HG03196 (cell line): ENCODE measurements around the gene FXN.
A peak's percentile ranks its signal among the peaks of the same experiment; 100 is the strongest.
"Not testable (repeated sequence)": the region's sequence is repeated elsewhere in the genome, so short reads cannot be mapped to it uniquely, and the experiment has no call there.

Experiments
- ATAC-seq: cut with Tn5 transposase; IDR thresholded peaks from one replicate; pipeline ENCODE4 v1.9.1; 2021; ENCODE audit not compliant: unreplicated experiment

FXN gene

DNA sequence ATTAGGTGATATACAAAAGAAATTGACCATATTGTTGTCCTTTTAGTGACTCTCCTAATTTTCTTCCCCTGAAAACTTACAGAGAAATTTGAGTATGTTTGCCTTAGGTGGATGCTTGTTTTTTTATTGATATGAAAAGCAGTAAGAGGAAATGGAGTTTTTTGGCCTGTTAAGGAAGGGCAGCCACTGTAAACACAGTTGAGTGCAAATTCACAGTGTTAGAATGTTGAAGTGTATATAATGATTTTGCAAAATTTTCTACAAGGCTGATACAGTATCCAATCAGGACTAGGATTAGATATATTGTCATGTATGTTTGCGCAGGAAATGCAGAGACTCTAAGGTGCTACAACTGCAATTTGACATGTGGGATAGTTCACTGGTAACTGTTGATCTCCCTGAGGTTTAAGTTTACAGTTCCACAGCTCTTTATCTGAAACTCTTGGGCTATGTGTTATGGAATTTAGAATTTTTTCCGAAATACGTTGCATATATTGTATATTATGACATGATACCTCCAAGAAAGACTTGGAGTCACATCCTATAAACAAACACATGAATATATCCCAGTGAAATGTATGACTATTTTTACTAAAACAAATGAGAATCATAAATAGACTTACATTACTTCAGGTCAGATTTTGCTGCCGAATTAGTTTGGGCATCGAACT lies 62.5 kb downstream of the FXN start:
- ATAC-seq = no peak

DNA sequence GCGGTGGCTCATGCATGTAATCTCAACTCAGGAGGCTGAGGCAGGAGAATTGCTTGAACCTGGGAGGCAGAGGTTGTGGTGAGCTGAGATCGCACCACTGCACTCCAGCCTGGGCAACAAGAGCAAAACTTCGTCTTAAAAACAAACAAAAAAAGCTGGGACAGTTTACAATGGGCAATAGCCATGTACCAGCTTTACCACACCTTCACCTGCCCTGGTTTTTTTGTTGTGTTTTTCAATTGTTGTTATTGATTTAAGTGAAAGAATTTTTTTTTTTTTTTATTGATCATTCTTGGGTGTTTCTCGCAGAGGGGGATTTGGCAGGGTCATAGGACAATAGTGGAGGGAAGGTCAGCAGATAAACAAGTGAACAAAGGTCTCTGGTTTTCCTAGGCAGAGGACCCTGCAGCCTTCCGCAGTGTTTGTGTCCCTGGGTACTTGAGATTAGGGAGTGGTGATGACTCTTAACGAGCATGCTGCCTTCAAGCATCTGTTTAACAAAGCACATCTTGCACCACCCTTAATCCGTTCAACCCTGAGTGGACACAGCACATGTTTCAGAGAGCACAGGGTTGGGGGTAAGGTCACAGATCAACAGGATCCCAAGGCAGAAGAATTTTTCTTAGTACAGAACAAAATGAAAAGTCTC lies 67.9 kb downstream of the FXN start:
- ATAC-seq = not testable (repeated sequence)

DNA sequence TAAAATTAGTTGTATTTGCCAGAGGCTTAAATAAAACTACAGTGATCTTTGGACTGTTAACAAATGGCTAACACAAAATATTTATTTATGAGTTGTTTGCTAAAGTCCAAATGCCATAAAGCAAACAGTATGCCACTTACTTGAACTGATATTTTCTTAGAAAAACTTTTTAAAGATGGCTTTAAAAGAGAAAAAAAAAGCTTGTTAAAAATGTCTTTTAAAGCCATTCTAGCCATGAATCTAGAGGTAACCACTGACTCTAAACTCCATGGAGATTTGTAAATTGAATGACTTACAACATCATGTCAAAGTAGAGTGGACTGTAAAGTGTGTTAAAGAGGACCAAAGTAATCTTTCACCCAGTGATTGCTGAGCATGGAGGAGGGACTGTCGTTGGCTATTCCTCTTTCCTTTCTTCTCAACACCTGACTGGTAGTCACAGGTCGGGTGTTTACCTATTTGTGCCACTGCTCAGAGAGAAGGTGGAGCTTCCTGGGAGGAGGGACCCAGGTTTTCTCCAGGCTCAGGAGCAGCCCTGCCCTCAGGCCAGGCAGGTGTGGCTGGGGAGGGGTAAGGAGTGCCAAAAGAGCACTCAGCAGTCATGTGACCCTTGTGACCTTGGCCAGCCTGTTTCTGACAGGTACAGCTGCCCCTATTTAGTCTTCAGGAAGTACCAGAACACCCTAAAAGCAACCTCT lies 69.4 kb downstream of the FXN start:
- ATAC-seq = no peak

DNA sequence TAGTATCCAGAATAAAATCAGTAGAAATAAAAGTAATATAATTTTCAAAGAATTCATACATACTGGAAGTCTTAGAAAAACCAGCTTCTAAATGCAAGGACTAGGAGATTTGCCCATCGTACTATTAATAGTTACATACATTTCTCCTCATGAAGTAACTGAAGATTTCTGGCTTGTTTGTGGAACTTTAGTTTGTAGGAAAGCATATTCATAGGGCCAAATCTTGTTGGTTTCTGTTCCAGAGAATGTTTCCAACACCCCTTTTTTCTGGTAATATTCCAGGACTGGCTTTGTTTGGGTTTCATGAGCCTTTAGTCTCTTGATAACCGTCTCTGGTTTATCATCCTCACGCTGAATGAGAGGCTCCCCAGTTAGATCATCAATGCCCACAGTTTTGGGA lies 72.2 kb downstream of the FXN start:
- no peak for ATAC-seq

DNA sequence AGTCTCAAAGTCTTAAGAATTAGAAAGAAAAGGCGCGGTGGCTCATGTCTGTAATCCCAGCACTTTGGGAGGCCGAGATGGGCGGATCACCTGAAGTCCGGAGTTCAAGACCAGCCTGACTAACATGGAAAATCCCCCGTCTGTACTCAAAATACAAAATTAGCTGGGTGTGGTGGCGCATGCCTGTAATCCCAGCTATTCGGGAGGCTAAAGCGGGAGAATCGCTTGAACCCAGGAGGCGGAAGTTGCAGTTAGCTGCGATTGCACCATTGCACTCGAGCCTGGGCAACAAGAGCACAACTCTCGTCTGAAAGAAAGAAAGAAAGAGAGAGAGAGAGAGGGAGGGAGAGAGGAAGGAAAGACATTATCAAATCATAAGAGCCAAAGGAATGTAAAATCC lies 73.2 kb downstream of the FXN start:
- not testable (repeated sequence) for ATAC-seq

DNA sequence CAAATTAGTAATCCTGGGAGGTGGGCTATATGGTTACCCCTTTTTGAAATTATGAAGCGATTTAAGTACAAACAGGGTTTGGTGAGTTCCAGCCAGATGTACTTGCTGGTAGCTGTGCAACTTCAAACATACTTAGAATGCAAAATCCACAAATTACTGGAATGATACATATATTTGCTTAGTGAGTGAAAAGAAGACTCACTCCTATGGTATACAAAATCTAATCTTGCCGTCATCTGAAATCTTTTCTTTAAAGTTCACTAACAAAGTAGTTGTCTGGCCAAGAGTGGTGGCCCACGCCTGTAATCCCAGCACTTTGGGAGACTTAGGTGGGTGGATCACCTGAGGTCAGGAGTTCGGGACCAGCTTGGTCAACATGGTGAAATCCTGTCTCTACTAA lies 73.6 kb downstream of the FXN start:
- no peak for ATAC-seq

DNA sequence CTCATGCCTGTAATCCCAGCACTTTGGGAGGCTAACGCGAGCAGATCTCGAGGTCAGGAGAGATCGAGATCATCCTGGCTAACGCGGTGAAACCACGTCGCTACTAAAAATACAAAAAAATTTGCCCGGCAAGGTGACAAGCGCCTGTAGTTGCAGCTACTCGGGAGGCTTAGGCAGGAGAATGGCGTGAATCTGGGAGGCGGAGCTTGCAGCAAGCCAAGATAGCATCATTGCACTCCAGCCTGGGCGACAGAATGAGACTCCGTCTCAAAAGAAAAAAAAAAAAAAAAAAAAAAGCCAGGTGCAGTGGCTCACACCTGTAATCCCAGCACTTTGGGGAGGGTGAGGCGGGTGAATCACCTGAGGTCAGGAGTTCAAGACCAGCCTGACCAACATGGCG lies 77.1 kb downstream of the FXN start:
- not testable (repeated sequence) for ATAC-seq

DNA sequence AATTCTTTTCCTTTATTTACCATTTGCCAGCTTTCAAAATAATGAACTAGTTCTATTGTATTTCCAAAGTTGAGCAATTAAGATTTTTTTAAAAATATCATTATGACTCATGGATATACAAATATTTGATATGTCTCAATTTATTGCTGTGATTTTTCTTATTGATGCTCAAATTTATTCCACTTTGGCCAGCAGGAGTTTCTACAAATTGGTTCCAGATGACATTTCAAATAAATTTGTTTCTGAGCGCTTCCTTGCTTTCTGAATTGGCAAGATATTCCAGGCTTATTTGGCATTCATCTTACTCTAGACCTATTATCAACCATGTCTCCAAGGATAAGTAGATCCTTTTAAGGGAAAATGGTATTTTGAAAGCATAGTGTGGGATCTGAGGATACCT lies 80.1 kb downstream of the FXN start:
- no peak for ATAC-seq

DNA sequence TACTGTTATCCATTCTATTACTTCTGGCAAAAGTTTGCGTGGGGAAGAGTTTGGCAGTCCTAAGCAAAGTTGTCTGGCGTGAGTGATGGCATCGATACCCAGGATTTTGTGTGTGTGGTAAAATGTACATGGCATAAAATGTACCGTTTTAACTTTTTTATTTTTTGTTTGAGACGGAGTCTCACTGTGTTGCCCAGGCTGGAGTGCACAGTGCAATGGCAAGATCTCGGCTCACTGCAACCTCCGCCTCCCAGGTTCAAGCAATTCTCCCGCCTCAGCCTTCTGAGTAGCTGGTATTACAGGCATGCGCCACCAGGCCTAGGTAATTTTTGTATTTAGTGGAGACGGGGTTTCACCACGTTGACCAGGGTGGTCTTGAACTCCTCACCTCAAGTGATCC lies 83.1 kb downstream of the FXN start:
- no peak for ATAC-seq

DNA sequence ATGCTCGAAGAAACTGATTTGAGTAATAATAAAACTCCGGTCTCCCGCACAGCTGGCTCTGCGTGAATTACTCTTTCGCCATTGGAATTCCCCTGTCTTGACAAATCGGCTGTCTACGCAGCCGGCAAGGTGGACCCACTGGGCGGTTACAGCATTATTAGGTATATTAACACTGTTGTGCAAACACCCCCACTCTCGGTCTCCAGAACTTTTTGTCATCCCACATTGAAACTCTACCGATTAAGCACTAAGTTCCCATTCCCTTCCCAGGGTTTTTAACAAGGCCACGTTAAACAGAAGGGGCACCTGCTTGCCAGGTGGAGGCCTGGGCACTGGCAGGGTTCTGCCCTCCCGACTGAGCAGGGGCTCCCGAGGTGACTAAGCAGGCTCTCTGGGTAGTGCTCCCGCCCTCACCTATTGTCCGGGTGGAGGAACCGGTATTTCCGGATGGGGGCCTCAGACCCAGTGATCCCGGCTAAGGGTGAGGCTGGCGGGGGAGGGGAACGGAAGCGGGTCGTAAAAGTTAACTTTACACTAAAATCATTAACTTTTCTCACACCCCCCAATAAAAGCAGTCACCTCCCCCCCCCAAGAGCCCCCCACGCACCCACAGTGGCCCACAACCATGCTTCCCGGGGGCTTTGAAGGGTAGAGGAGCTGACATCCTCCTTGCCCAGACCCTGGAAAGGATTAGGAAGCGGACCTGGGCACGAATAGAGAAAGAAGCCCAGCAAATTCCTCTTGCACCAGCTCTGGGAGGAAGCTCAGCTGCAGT lies 85.0 kb downstream of the FXN start:
- no peak for ATAC-seq

DNA sequence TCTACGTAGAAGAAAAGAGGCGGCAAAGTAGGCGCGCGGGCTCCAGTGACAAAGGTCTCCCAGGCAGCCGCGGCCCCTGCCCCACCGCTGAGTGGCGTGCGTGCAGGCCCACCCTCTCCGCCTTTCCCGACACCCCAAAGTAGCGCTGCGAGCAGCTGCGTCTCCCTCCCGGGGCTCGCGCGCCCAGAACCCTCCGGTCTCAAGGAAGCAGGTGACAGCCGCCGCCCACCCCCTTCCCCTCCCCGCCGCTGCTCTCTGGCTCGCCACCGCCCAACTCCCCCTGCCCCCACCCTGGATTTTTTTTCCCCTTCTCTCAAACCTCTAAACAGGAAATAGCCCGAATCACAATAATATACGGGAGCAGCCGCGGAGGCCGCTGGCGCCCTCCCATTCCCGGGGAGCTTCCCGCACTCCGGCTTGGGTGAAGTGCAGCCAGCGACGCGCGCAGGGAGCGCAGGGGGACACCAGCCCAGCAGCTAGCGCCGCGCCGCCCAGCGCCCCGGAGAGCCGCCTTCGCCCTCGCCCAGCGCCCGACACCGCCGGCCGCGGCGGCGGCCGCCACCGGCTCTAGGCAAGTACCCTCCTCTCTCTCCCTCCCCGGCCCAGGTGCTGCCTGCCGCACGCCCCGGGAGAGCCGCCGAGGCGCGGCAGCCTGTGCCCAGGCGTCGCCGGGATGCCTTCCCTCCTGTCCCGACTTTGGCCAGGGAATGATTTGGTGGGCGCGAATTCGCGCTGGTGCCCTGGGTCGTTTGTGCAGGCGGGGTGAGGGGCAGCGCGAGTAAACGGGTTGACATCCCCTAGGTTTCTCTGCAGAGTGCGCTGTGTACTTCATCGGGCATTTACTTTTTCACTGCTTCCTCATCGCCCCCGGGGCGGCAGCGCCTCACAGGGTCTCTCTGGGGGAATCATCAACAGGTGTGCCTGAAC lies 85.9 kb downstream of the FXN start:
- ATAC-seq = peak; percentile 51

DNA sequence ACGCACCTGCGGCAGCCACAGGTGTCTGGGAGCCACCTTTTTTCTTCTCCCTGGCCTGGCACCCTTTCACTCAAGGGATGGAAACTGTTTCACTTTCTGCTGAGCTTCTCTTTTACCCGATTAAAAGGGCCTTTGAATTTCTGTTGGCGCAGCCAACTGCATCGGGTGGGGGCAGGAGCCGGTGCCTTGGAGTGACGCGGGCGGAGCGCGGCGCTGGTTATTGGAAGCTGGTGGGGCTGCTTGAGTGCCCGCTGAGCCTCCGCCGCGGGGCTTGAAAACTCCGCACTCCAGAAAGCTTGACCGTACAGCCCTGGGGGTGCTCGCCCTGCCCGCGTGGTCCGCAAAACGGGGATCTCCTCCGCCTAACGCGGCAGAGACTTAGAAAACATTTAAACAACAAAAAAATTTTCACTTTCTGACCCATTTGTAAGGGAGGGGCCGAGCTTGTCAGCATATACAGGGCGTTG lies 86.6 kb downstream of the FXN start:
- peak; percentile 53 for ATAC-seq

DNA sequence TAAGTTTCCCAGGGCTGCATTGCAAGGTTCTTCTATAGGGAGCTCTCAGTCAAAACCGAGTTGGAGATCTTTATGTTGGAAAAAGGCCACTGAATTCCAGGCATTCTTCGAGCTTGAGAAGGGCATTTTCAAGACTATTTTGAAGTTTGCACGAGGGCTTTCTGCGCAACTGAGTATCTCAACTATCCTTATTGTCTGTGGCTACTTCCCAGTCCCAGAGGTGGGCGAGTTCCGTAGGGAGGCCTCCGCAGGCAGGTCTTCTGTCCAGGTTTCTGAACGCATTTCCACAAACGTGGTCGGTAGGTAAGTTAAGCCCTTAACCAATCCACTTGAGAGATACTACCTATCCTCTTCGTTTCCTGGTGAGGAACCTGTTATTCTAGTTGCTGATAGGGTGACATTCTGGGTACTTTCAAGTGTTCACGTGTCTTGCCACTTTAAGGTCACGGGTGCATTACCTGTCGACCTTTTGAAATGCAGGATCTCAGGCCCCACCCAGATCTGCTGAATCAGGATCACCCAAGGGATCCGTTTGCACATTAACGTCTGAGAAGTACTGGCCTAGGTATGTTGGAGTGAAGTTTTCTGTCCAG lies 87.1 kb downstream of the FXN start:
- ATAC-seq = no peak

DNA sequence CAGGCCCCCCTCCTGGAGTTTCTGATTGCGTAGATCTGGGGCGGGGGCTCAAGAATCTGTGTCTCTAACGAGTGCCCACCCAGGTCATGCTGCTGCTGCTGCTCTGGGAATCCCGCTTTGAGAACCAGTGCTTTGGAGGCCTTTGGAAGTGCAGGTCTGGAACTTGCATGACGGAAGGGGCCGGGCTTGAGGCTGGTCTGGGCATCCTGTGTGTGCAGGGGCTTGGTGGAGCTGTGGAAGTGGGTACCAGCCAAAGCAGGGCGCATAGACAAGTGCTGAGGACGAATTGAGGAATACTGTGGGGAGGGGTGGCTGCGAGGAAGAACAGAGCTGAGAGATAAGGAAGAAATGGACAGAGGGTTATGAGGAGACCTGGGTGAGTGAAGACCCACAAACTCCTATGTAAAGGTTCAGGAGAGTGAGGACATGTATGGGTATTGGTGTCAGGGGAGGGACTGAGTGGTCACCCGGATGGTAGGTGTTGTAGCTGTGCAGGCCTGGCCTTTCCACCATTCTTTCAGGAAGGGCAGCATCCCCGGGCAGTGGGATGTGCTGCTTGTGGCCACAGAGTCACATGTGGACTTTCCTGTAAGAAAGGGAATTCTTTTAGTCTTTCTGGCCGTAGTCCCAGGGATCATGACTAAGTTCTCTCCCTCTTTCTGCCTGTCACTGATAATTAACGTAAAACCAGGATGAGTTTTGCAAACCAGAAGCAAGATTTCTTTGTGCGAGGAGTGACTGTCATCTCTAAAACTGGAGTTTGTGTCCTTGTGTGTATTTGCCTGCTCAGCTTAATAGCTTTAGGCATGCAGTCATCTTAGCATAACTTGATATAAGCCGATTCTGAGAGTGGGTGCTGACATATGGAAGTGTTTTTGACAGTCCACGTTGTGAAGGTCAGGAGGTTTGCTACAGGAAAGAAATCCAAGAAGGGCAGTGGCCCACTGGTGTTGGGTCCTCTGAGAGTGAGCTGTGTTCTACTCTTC lies 95.2 kb downstream of the FXN start:
- ATAC-seq = no peak

DNA sequence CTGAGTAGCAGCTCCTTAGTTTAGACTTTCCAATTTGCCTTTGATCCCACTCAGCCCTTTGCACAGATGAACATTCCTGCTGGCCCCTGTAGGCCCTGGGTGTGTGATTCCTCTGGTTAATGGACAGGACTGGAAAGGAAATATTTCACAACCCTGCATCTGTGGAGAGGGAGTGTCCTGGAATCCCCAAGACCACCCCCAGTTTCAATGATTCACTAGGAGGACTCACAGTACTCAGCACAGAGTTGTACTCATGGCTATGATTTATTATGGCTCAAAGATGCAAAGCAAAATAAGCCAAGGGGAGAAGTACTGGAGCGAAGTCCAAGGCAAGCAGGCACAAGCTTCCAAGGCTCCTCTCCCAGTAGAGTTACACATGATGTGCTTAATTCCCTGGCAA lies 96.1 kb downstream of the FXN start:
- no peak for ATAC-seq

DNA sequence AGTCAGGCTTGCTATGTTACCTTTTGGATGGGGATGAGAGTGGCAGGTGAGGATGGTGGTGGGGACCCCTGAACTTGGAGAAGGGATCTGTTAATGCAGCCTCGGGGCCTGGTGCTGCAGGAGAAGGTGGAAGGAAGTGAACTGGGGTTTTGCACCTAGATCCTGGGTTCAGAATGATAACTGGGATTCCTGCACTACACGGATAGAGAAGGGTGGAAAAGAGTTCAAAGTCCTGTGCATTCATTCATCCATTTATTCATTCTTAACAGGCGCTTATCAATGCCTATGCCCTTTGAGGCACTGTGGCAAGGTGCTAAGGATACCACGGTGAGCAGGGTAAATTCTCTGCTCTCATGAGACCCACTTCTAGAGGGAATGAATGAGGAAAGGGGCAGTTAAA lies 96.8 kb downstream of the FXN start:
- no peak for ATAC-seq

DNA sequence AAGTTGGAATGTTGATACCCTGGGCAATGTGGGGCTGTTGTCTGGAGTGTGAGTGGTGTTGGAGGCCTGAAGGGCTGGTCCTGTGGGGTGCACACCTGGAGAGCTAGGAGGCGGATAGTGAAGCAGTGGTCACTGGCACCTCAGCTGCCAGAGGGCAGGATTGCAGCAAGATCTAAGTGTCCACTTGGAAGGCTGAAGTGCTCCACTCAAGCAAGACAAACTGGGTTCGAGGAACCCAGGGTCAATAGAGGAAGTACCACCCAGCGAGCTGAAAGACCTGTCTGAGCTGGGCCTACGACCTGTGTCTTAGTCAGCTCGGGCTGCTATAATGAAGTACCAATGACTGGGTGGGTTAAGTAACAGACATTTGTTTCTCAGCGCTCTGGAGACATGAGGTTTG lies 98.9 kb downstream of the FXN start:
- no peak for ATAC-seq

DNA sequence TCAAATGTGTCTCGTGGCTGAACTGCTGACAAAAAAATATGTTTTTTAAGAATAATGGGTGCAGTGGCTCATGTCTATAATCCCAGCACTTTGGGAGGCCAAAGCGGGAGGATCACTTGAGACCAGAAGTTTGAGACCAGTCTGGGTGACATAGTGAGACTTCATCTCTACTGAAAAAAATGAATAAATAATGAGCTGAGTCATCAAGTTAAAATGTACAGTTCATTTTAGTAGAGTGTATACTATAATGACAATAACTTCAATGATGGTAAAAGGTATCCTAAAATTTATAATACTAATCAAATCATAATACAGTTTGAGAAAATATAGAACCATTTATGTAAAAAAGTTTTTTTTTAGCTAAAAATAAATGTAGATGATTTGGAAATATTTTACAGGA lies 100.6 kb downstream of the FXN start:
- no peak for ATAC-seq

DNA sequence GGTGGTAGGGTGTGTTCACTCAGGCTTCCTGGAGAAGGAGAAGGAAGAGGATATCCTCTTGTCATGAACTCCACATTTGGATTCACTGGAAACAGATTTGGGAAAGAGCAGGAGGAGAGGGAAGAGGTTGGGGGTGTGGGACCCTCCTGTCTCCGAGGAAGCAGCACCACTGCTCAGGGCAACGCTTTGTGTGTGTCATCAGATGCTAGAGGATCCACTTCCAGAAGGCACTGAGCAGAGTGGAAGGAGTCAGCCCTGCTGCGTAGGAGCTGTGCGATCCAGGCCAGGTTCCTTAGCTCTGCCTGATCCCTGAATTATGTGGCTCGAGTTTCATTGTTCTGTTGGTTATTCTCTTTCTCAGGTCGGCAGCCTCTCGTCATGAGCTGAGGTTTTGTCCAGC lies 101.2 kb downstream of the FXN start:
- no peak for ATAC-seq
